Skeletal muscle tissue (tissue), 4 donors: Measurements from ENCODE around the gene HMGXB3. TPM values are rescaled to one million over a fixed set of nuclear protein-coding genes. Genes with fewer than 3 reads are reported as not detected.

ENCODE experiments used
- H3K27ac ChIP-seq: one replicate; pipeline ENCODE4 v1.7.0; 2013; ENCODE audit warnings: mild to moderate bottlenecking, low read depth, low read length, inconsistent platforms
- H3K27me3 ChIP-seq, 3 donors: one replicate each; pipeline ENCODE4 v1.7.0; 2013; ENCODE audit warnings: low read length in 3 of 3; ENCODE audit not compliant: control insufficient read depth in 3 of 3, insufficient read depth in 3 of 3
- H3K36me3 ChIP-seq, 3 donors: one replicate each; pipeline ENCODE4 v1.7.0; 2013; ENCODE audit warnings: low read length in 3 of 3; ENCODE audit not compliant: control insufficient read depth in 3 of 3, insufficient read depth in 3 of 3
- H3K4me1 ChIP-seq, 3 donors: one replicate each; pipeline ENCODE4 v1.7.0; 2013; ENCODE audit warnings: low read length in 3 of 3, mild to moderate bottlenecking in 3 of 3; ENCODE audit not compliant: control insufficient read depth in 3 of 3, insufficient read depth in 3 of 3
- H3K4me3 ChIP-seq, 3 donors: one replicate each; pipeline ENCODE4 v1.7.0; 2013; ENCODE audit warnings: low read length in 3 of 3
- H3K9ac ChIP-seq, 3 donors: one replicate each; pipeline ENCODE4 v1.7.0; 2013; ENCODE audit warnings: low read length in 3 of 3, mild to moderate bottlenecking in 3 of 3, moderate library complexity in 2 of 3, low read depth in 1 of 3
- H3K9me3 ChIP-seq, 3 donors: one replicate each; pipeline ENCODE4 v1.7.0; 2013; ENCODE audit warnings: low read length in 3 of 3; ENCODE audit not compliant: control insufficient read depth in 3 of 3
- total RNA-seq: library from RNA; depleted of rRNA; stranded (reverse); fragments of >200 nt; gene quantifications from one replicate; pipeline ENCODE4 v1.2.3, GENCODE V29; 2014
- donor health status: Osteomylitis.

HMGXB3 gene
- total RNA-seq, 1 donor from 2014 or later: 14.1 TPM

GRCh38 chr5:149999866-150000255 lies 678 bp upstream of the HMGXB3 start:
- Histone ChIP-seq H3K36me3 (peaks cover 10 to 22% (median 12%) of the 10 kb centered on the region in 3 donors), H3K4me3 (peak overlapping the region; percentile 83 to 100 (median 95)), H3K4me1 (peaks cover 34 to 42% (median 38%) of the 10 kb centered on the region in 3 donors), H3K9me3 (no peaks in the 10 kb centered on the region), H3K9ac (peak overlapping the region; percentile 78 to 99 (median 97)), H3K27ac (peak overlapping the region; percentile 92), H3K27me3 (no peaks in the 10 kb centered on the region)

GRCh38 chr5:150000990-150001659 lies 586 bp downstream of the HMGXB3 start:
- H3K9ac ChIP-seq: peak overlapping the region; percentile 78 to 99 (median 97)
- H3K9me3 ChIP-seq: no peaks in the 10 kb centered on the region
- no peaks in the 10 kb centered on the region for H3K27me3 ChIP-seq
- peak overlapping the region; percentile 83 to 100 (median 95) for H3K4me3 ChIP-seq
- H3K36me3 ChIP-seq: peaks cover 3 to 22% (median 12%) of the 10 kb centered on the region in 3 donors
- peak overlapping the region; percentile 92 for H3K27ac ChIP-seq
- H3K4me1 ChIP-seq: peaks cover 25 to 35% (median 28%) of the 10 kb centered on the region in 3 donors

GRCh38 chr5:150001660-150002486 lies 1.3 kb downstream of the HMGXB3 start:
- Histone ChIP-seq H3K27me3 (no peaks in the 10 kb centered on the region), H3K36me3 (peaks cover 5 to 27% (median 19%) of the 10 kb centered on the region in 3 donors), H3K9me3 (no peaks in the 10 kb centered on the region), H3K4me3 (peak overlapping the region; percentile 83 to 100 (median 95)), H3K4me1 (peaks cover 25 to 35% (median 28%) of the 10 kb centered on the region in 3 donors), H3K9ac (peak overlapping the region; percentile 78 to 99 (median 97)), H3K27ac (peak overlapping the region; percentile 92)

DNA sequence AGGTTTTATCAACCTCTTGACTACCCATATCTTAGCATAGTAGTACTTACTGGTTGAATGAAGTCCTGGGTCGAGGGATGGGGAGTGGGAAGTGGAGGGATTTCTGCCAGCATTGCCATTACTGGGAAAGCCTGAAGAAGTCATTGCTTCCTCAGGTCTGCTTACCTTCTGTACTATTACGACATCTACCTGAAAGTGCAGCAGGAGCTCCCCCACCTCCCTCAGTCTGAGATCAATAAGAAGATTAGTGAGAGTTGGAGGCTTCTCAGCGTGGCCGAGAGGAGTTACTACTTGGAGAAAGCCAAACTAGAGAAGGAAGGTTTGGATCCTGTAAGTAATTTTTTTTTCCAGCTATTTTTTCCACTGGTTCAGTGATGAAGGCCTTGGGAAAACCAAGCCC lies 5.8 kb downstream of the HMGXB3 start:
- Histone ChIP-seq H3K9ac (no peak overlapping the region), H3K4me1 (peaks cover 10 to 19% (median 13%) of the 10 kb centered on the region in 3 donors), H3K4me3 (no peak overlapping the region), H3K27ac (no peak overlapping the region), H3K9me3 (no peaks in the 10 kb centered on the region), H3K27me3 (no peaks in the 10 kb centered on the region), H3K36me3 (peaks cover 14 to 57% (median 56%) of the 10 kb centered on the region in 3 donors)

DNA sequence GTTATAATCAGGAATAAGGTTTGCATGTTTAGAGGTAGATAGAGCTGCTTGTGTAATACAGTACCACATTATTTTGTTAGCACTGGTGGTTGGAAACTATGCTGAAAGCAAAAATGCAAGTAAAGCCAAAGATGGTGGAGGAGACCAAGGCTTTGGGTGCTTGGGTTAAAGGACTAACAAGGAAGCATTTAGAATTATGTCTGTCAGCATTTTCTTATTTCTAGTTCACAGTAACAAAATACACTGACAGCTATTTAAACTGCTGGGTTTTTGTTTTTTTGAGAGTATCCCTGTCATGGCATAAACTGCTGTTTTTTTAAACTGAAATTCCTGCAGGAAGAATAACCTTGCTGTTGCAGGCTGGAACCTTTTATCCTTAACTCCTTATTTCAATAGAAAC lies 6.5 kb downstream of the HMGXB3 start:
- Histone ChIP-seq H3K36me3 (peaks cover 15 to 61% (median 57%) of the 10 kb centered on the region in 3 donors), H3K27me3 (no peaks in the 10 kb centered on the region), H3K9ac (no peak overlapping the region), H3K9me3 (no peaks in the 10 kb centered on the region), H3K27ac (no peak overlapping the region), H3K4me3 (no peak overlapping the region), H3K4me1 (peaks cover 4 to 12% (median 6%) of the 10 kb centered on the region in 3 donors)

DNA sequence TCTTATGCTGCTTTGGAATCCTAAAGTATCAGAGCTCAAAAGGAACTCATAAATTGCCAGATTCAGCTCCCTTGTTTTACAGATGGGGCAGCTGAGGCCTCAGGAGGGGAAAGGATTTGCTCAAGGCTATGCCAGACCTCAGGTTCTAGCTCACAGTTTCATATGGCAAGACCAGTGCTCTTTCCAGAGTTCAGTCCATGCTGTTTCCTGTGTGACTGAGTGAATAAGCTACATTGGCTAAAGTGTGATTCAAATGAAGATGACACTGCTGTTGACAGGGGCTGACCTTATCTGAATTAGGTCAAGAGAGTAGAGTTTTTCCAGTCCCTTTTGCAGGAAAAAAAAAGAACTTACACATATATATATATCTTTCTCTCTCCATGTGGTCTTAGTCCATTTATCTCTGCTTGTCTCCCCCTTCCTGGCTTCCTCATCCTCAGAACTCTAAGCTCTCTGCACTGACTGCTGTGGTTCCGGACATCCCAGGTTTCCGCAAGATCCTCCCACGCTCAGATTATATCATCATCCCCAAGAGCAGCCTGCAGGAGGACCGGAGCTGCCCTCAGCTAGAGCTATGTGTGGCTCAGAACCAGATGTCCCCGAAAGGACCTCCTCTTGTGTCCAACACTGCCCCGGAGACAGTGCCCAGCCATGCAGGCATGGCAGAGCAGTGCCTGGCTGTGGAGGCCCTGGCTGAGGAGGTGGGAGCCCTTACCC lies 9.3 kb downstream of the HMGXB3 start:
- Histone ChIP-seq H3K27ac (no peak overlapping the region), H3K36me3 (peaks cover 30 to 79% (median 78%) of the 10 kb centered on the region in 3 donors), H3K9ac (peak overlapping the region in 1 of 3 donors; percentile 35), H3K27me3 (no peaks in the 10 kb centered on the region), H3K4me3 (no peak overlapping the region), H3K9me3 (no peaks in the 10 kb centered on the region), H3K4me1 (peaks cover 0 to 4% (median 2%) of the 10 kb centered on the region in 3 donors)

GRCh38 chr5:150013931-150014330 lies 13.4 kb downstream of the HMGXB3 start:
- Histone ChIP-seq H3K9me3 (no peaks in the 10 kb centered on the region), H3K4me1 (peaks cover 0 to 4% (median 2%) of the 10 kb centered on the region in 3 donors), H3K4me3 (no peak overlapping the region), H3K9ac (no peak overlapping the region), H3K36me3 (peaks cover 44 to 79% (median 67%) of the 10 kb centered on the region in 3 donors), H3K27ac (no peak overlapping the region), H3K27me3 (no peaks in the 10 kb centered on the region)

DNA sequence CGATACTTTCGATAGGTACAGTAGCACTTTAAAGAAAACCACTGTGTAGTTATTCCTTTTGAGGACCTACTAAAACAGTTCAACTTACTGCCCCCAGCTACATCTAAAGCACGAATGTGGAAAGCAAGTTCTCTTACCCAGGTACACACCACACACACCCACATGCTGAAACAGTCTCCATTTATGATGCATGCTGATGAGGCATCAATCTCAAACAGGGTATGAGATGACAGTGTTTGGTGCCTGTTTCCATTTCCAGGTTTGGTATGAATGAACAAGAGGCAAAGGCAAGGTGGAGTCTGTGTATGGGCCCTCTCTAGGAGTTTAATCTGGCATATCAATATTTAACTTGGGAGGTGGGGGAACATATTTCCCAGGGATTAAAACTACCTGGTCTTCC lies 13.9 kb downstream of the HMGXB3 start:
- Histone ChIP-seq H3K4me3 (no peak overlapping the region), H3K9me3 (no peaks in the 10 kb centered on the region), H3K9ac (no peak overlapping the region), H3K36me3 (peaks cover 44 to 82% (median 72%) of the 10 kb centered on the region in 3 donors), H3K4me1 (peaks cover 0 to 4% (median 2%) of the 10 kb centered on the region in 3 donors), H3K27ac (no peak overlapping the region), H3K27me3 (no peaks in the 10 kb centered on the region)

DNA sequence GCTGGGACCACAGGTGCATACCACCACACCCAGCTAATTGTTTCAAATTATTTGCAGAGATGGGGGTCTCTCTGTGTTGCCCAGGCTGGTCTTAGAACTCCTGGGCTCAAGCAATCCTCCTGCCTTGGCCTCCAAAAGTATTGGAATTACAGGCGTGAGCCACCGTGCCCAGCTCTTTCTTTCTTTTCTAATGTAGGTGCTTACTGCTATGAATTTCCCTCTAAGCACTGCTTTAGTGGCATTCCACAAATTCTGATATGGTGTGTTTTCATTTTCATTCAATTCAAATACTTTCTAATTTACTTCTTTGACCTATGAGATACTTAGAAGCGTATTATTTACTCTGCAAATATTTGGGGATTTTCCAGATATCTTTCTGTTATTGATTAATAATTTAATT lies 14.9 kb downstream of the HMGXB3 start:
- Histone ChIP-seq H3K4me1 (peaks cover 0 to under 1% (median 0%) of the 10 kb centered on the region in 3 donors), H3K36me3 (peaks cover 42 to 82% (median 73%) of the 10 kb centered on the region in 3 donors), H3K27ac (no peak overlapping the region), H3K27me3 (no peaks in the 10 kb centered on the region), H3K9me3 (no peaks in the 10 kb centered on the region), H3K9ac (no peak overlapping the region), H3K4me3 (no peak overlapping the region)
